Activated CD8-positive, alpha-beta memory T cell treated with anti-CD3 and anti-CD28 coated beads, Interleukin-2, amount 50 U/mL, for 4 hours (primary cell): ENCODE data around the gene EGFL7.

Source experiments
- DNase-seq: peaks from one replicate; pipeline ENCODE4 v3.0.0-alpha.2; 2020

The EGFL7 gene

GRCh38 chr9:136720251-136720897 is 57.7 kb downstream of the EGFL7 start:
- no peak for DNase-seq

- DNase-seq, result no peak
These were observed 58.2 kb downstream of the EGFL7 start for GRCh38 chr9:136720898-136721338.

- no peak for DNase-seq
These were observed 58.8 kb downstream of the EGFL7 start for GRCh38 chr9:136721339-136722092.
